Psoas muscle (tissue), 8 donors: ENCODE measurements around the gene IGBP1. TPM values are rescaled to one million over a fixed set of nuclear protein-coding genes. Genes with fewer than 3 reads are reported as not detected.

Source experiments
- ATAC-seq, 4 donors: fragments of 200-7000 bp; cut with Tn5 transposase; one replicate each; pipeline ENCODE4 v1.9.1; 2020; ENCODE audit warnings: moderate library complexity in 3 of 4, mild to moderate bottlenecking in 2 of 4
- DNase-seq, 2 donors: peaks; one replicate each; pipeline ENCODE4 v3.0.0-alpha.2; 2020
- H3K27ac ChIP-seq: fragments of 200-600 bp; one replicate; pipeline ENCODE4 v1.8.0; 2022
- H3K27me3 ChIP-seq, 3 donors: fragments of 200-600 bp in 1 of 3; one replicate each; pipeline versions ENCODE4 v1.6.1 to v1.8.0; 2013 to 2022; ENCODE audit warnings: low read length in 2 of 3, mild to moderate bottlenecking in 2 of 3, moderate library complexity in 1 of 3; ENCODE audit not compliant: insufficient read depth in 3 of 3
- H3K36me3 ChIP-seq, 2 donors: fragments of 200-600 bp in 1 of 2; one replicate each; pipeline versions ENCODE4 v1.6.1 to v1.8.0; 2013 to 2022; ENCODE audit warnings: low read depth in 1 of 2, mild to moderate bottlenecking in 1 of 2, moderate library complexity in 1 of 2; ENCODE audit not compliant: insufficient read depth in 1 of 2
- H3K4me1 ChIP-seq: fragments of 200-600 bp; one replicate; pipeline ENCODE4 v1.8.0; 2022
- H3K4me3 ChIP-seq: fragments of 200-600 bp; one replicate; pipeline ENCODE4 v1.8.0; 2022; ENCODE audit warnings: mild to moderate bottlenecking
- H3K9me3 ChIP-seq: fragments of 200-600 bp; one replicate; pipeline ENCODE4 v1.8.0; 2022
- CTCF ChIP-seq: fragments of 200-600 bp; IDR thresholded peaks from one replicate; pipeline ENCODE4 v1.8.0; 2022; ENCODE audit warnings: antibody characterized with exemption
- WGBS, 3 donors: extraction: QIAGEN DNeasy Blood & Tissue Kit; methylation state at CpG; one replicate each; pipeline versions ENCODE4 v1.1.6 to v1.1.7; 2013; 5-methylcytosine and 5-hydroxymethylcytosine counted together
- intact Hi-C, 2 donors: fragments of 100-400 bp; cut with DNase I; formaldehyde crosslinking; loops; one replicate each; pipeline versions ENCODE4 v1.11.0 to v1.14.2; 2022
- long read RNA-seq, 2 donors: library from polyadenylated mRNA; unstranded; transcript quantifications; one replicate each; pipeline ENCODE4 v2.0.0, GENCODE V29; 2021
- polyA plus RNA-seq, 3 donors: library from polyadenylated mRNA; stranded (reverse); fragments of 200-250 nt; gene quantifications; one replicate each; pipeline ENCODE4 v1.2.3, GENCODE V29; 2013
- total RNA-seq, 4 donors: library from RNA; stranded (reverse); fragmentation: NEBNext Ultra II Directional in 2 of 4; extraction: Animal tissue kit (Norgen Biotek cat#: 25700) in 2 of 4; gene quantifications; one replicate each; pipeline versions ENCODE4 v1.2.1 to v1.2.4, GENCODE V29; 2021 to 2023
- donor health status: healthy with polysubstance abuse.
- donor health status: DM: no; HTN: no; CAD: no; lungs with moderate emphysema.
- donor health status: Bipolar disorder and iron deficiency.
- donor health status: healthy.
- donor health status: DM: yes; HTN: yes; CAD: no.
- donor health status: DM: no; HTN: no; CAD: no.
- donor health status: DM: no; HTN: no; CAD: no.
- donor health status: DM: yes; HTN: yes; CAD: no.

Gene IGBP1
- total RNA-seq (10 to 100 TPM; 45.0 to 60.6 (median 59.3) TPM), polyA plus RNA-seq (10 to 100 TPM; 73.9 to 81.5 (median 79.0) TPM)
- long read RNA-seq, donor 1, transcript IGBP1-201 (6 exons, 1,862 nt): major isoform, 31 of 36 reads
- long read RNA-seq, donor 1, partial matches to known transcripts: 3 of 36 reads
- long read RNA-seq, donor 1, other reads (novel, unspliced or antisense): 2 of 36 reads
- long read RNA-seq, donor 2, transcript IGBP1-201 (6 exons, 1,862 nt): major isoform, 72 of 81 reads
- long read RNA-seq, donor 2, partial matches to known transcripts: 3 of 81 reads
- long read RNA-seq, donor 2, other reads (novel, unspliced or antisense): 6 of 81 reads

- TF ChIP-seq CTCF: peak; percentile 46
- DNase-seq: peak; percentile 81 to 91
- intact Hi-C loops: loop anchor here (2.0 to 10.0 kb wide), 2 partner anchors 299 to 301 kb away; no protein-coding TSS in a partner anchor
- Histone ChIP-seq H3K27ac (peak within 1 kb of the TSS; percentile 77), H3K36me3 (peaks cover 0 to 14% of the 10 kb centered on the region in 2 donors), H3K4me1 (peaks cover 10% of the 10 kb centered on the region), H3K4me3 (peak within 1 kb of the TSS; percentile 85), H3K27me3 (peaks cover 0 to 4% (median 0%) of the 10 kb centered on the region in 3 donors), H3K9me3 (no peaks in the 10 kb centered on the region)
- peak; percentile 92 to 97 (median 94) for ATAC-seq
- 0 to 35% (median 0%) methylated on average over 43 to 59 of the region's 59 CpGs for WGBS, 3 donors
Observed at GRCh38 chrX:70133303-70134115, at the start of gene IGBP1. Gene IGBP1 (plus strand): TSS chrX:70133447. CDS start chrX:70133948, 501 bp downstream.

- Histone ChIP-seq H3K4me3 (no peak overlapping the region), H3K27me3 (peaks cover 0 to 8% (median 0%) of the 10 kb centered on the region in 3 donors), H3K27ac (peak overlapping the region; percentile 19), H3K4me1 (peaks cover 5% of the 10 kb centered on the region), H3K36me3 (no peaks in the 10 kb centered on the region), H3K9me3 (no peaks in the 10 kb centered on the region)
- intact Hi-C loops: no loop called here
- TF ChIP-seq CTCF: no peak
- ATAC-seq (peak in 3 of 4 donors; percentile 71 to 85 (median 80)), DNase-seq (no peak)
- 30 to 44% (median 40%) methylated on average over 5 of the region's 5 CpGs for WGBS, 3 donors
Observed at GRCh38 chrX:70084592-70085240, 48.5 kb upstream of the IGBP1 start.

GRCh38 chrX:70087857-70088630, 45.2 kb upstream of the IGBP1 start:
- Histone ChIP-seq H3K4me3 (no peak overlapping the region), H3K4me1 (peaks cover 5% of the 10 kb centered on the region), H3K27ac (no peak overlapping the region), H3K27me3 (peaks cover 0 to 12% (median 0%) of the 10 kb centered on the region in 3 donors), H3K36me3 (no peaks in the 10 kb centered on the region), H3K9me3 (no peaks in the 10 kb centered on the region)
- TF ChIP-seq CTCF: no peak
- DNase-seq: no peak
- ATAC-seq: no peak
- intact Hi-C loops: no loop called here
- 33 to 42% (median 41%) methylated on average over 11 of the region's 11 CpGs for WGBS, 3 donors

GRCh38 chrX:70088751-70089150, 44.5 kb upstream of the IGBP1 start:
- ATAC-seq (no peak), DNase-seq (no peak)
- TF ChIP-seq CTCF: no peak

More at GRCh38 chrX:70088751-70089150, 44.5 kb upstream of the IGBP1 start:
- Histone ChIP-seq H3K27me3 (peaks cover 0 to 10% (median 0%) of the 10 kb centered on the region in 3 donors), H3K4me1 (peaks cover 5% of the 10 kb centered on the region), H3K27ac (no peak overlapping the region), H3K9me3 (no peaks in the 10 kb centered on the region), H3K4me3 (no peak overlapping the region), H3K36me3 (no peaks in the 10 kb centered on the region)
- intact Hi-C loops: no loop called here
